ENCODE data around the gene ABR. TPM values are rescaled to one million over a fixed set of nuclear protein-coding genes. Genes with fewer than 3 reads are reported as not detected.
"Not testable (repeated sequence)": the region's sequence is repeated elsewhere in the genome, so short reads cannot be mapped to it uniquely, and the experiment has no call there.

Gene ABR
- polyA plus RNA-seq, 1 donor, result 32.7 TPM

- peak; percentile 86 for DNase-seq
These were observed 200.0 kb downstream of the ABR start, which contains the start of gene NXN for GRCh38 chr17:979539-980405. NXN (minus strand) TSS chr17:979776.

GRCh38 chr17:979212-979538, 200.6 kb downstream of the ABR start:
- DNase-seq, result no peak

- no peak for DNase-seq
These were observed 201.4 kb downstream of the ABR start for GRCh38 chr17:978103-979093.

- no peak for DNase-seq
These were observed 202.6 kb downstream of the ABR start for GRCh38 chr17:977166-977565.

GRCh38 chr17:976312-976711, 203.5 kb downstream of the ABR start:
- DNase-seq, result no peak

- DNase-seq, result peak; percentile 19
These were observed 204.3 kb downstream of the ABR start for GRCh38 chr17:975371-975915.

GRCh38 chr17:974778-975177, 205.0 kb downstream of the ABR start:
- not testable (repeated sequence) for DNase-seq

GRCh38 chr17:973053-973452, 206.7 kb downstream of the ABR start:
- DNase-seq, result no peak

- not testable (repeated sequence) for DNase-seq
These were observed 207.9 kb downstream of the ABR start for GRCh38 chr17:971861-972260.

- no peak for DNase-seq
These were observed 209.4 kb downstream of the ABR start for GRCh38 chr17:970364-970763.

- DNase-seq, result peak; percentile 64
These were observed 209.9 kb downstream of the ABR start for GRCh38 chr17:969811-970355.

- no peak for DNase-seq
These were observed 210.7 kb downstream of the ABR start for GRCh38 chr17:968812-969730.

GRCh38 chr17:967122-967521, 212.7 kb downstream of the ABR start:
- DNase-seq, result no peak

- no peak for DNase-seq
These were observed 214.3 kb downstream of the ABR start for GRCh38 chr17:965311-965989.

- DNase-seq, result no peak
These were observed 214.9 kb downstream of the ABR start for GRCh38 chr17:964876-965275.

- no peak for DNase-seq
These were observed 217.1 kb downstream of the ABR start for GRCh38 chr17:962670-963069.

- no peak for DNase-seq
These were observed 217.6 kb downstream of the ABR start for GRCh38 chr17:962166-962565.

- no peak for DNase-seq
These were observed 220.9 kb downstream of the ABR start for GRCh38 chr17:958712-959451.

- no peak for DNase-seq
These were observed 221.8 kb downstream of the ABR start for GRCh38 chr17:957856-958421.

- no peak for DNase-seq
These were observed 222.9 kb downstream of the ABR start for GRCh38 chr17:956905-957304.
